IPS DF 6.9 (cell line): Measurements from ENCODE around the gene PCDHB11.
A peak's percentile ranks its signal among the peaks of the same experiment; 100 is the strongest.
"Not testable (repeated sequence)": the region's sequence is repeated elsewhere in the genome, so short reads cannot be mapped to it uniquely, and the experiment has no call there.

Source experiments
- DNase-seq: peaks from one replicate; pipeline ENCODE4 v3.0.0-alpha.2; 2013; ENCODE audit warnings: low read depth, low spot score
- H3K27ac ChIP-seq: one replicate; pipeline ENCODE4 v1.5.1; 2013; ENCODE audit warnings: low read length, control low read depth
- H3K27me3 ChIP-seq: 2 replicates; pipeline ENCODE4 v1.6.1; 2013; ENCODE audit warnings: mild to moderate bottlenecking, low read length; ENCODE audit not compliant: control insufficient read depth, insufficient read depth
- H3K36me3 ChIP-seq: 2 replicates; pipeline ENCODE4 v1.6.1; 2013; ENCODE audit warnings: low read length; ENCODE audit not compliant: control insufficient read depth, insufficient read depth
- H3K4me1 ChIP-seq: 2 replicates; pipeline ENCODE4 v1.6.1; 2013; ENCODE audit warnings: low read length; ENCODE audit not compliant: control insufficient read depth, insufficient read depth
- H3K4me3 ChIP-seq: 2 replicates; pipeline ENCODE4 v1.5.1; 2013; ENCODE audit warnings: mild to moderate bottlenecking, low read length
- H3K9me3 ChIP-seq: 2 replicates; pipeline ENCODE4 v1.6.1; 2013; ENCODE audit warnings: low read length, inconsistent platforms; ENCODE audit not compliant: control insufficient read depth, insufficient read depth
- WGBS: extraction: QIAGEN DNeasy Blood & Tissue Kit; methylation state at CpG from one replicate; pipeline ENCODE4 v1.1.7; 2013; ENCODE audit warnings: mixed read lengths, missing lambda C conversion rate; ENCODE audit not compliant: insufficient read length, insufficient coverage; 5-methylcytosine and 5-hydroxymethylcytosine counted together

The PCDHB11 gene

DNA sequence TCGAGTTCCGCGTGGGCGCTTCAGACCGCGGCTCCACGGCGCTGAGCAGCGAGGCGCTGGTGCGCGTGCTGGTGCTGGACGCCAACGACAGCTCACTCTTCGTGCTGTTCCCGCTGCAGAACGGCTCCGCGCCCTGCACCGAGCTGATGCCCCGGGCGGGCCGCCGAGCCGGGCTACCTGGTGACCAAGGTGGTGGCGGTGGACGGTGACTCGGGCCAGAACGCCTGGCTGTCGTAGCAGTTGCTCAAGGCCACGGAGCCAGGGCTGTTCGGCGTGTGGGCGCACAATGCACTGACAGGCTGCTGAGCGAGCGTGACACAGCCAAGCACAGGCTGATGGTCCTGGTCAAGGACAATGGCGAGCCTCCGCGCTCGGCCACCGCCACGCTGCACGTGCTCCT lies 42.1 kb downstream of the PCDHB11 start:
- DNase-seq, result no peak
- Histone ChIP-seq H3K27ac (no peak overlapping the region), H3K4me1 (no peaks in the 10 kb centered on the region), H3K9me3 (no peaks in the 10 kb centered on the region), H3K36me3 (no peaks in the 10 kb centered on the region), H3K4me3 (no peak overlapping the region), H3K27me3 (no peaks in the 10 kb centered on the region; the same call in 1 of the 2 replicates)
- no CpG with 5 or more reads among the region's 43 CpGs for WGBS

DNA sequence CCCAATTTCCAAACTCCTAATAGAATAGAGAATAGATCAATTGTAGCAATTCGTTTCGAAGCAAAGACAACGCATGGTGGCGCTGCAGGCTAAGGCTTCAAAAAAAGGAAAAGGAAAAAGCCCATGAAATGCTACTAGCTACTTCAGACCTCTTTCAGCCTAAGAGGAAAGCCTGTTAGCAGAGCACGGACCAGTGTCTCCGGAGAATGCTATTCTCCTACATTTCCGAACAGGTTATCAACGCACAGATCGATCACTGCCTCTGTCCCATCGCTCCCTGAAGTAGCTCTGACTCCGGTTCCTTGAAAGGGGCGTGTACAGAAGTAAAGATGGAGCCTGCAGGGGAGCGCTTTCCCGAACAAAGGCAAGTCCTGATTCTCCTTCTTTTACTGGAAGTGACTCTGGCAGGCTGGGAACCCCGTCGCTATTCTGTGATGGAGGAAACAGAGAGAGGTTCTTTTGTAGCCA lies 45.9 kb downstream of the PCDHB11 start, which contains the start of gene PCDHB15:
PCDHB15 (plus strand) TSS at position 146 of the 468 bp plus-strand sequence; CDS start at position 330, 184 bp downstream.
- no peaks in the 10 kb centered on the region for H3K9me3 ChIP-seq
- H3K36me3 ChIP-seq, result 0 out of 2 replicates have a peak, but pooled peaks cover 3% of the 10 kb centered on the region
- no peaks in the 10 kb centered on the region for H3K4me1 ChIP-seq
- no peak for DNase-seq
- peak within 1 kb of the TSS; percentile 52; the same call in 1 of the 2 replicates for H3K4me3 ChIP-seq
- H3K27me3 ChIP-seq, result no peaks in the 10 kb centered on the region
- WGBS, result no CpG with 5 or more reads among the region's 16 CpGs
- no peak within 1 kb of the TSS for H3K27ac ChIP-seq

DNA sequence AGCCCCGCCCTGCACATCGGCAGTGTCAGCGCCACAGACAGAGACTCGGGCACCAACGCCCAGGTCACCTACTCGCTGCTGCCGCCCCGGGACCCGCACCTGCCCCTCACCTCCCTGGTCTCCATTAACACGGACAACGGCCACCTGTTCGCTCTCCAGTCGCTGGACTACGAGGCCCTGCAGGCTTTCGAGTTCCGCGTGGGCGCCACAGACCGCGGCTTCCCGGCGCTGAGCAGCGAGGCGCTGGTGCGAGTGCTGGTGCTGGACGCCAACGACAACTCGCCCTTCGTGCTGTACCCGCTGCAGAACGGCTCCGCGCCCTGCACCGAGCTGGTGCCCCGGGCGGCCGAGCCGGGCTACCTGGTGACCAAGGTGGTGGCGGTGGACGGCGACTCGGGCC lies 47.5 kb downstream of the PCDHB11 start:
- DNase-seq, H3K4me1 ChIP-seq, H3K9me3 ChIP-seq, H3K4me3 ChIP-seq, H3K27me3 ChIP-seq, H3K27ac ChIP-seq, H3K36me3 ChIP-seq: not testable (repeated sequence)
- whole genome bisulfite sequencing, result no CpG with 5 or more reads among the region's 42 CpGs

DNA sequence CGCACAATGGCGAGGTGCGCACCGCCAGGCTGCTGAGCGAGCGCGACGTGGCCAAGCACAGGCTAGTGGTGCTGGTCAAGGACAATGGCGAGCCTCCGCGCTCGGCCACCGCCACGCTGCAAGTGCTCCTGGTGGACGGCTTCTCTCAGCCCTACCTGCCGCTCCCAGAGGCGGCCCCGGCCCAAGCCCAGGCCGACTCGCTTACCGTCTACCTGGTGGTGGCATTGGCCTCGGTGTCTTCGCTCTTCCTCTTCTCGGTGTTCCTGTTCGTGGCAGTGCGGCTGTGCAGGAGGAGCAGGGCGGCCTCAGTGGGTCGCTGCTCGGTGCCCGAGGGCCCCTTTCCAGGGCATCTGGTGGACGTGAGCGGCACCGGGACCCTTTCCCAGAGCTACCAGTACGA lies 48.0 kb downstream of the PCDHB11 start:
- DNase-seq, H3K4me3 ChIP-seq, H3K36me3 ChIP-seq, H3K27ac ChIP-seq, H3K4me1 ChIP-seq, H3K9me3 ChIP-seq, H3K27me3 ChIP-seq: not testable (repeated sequence)
- WGBS, result no CpG with 5 or more reads among the region's 34 CpGs

DNA sequence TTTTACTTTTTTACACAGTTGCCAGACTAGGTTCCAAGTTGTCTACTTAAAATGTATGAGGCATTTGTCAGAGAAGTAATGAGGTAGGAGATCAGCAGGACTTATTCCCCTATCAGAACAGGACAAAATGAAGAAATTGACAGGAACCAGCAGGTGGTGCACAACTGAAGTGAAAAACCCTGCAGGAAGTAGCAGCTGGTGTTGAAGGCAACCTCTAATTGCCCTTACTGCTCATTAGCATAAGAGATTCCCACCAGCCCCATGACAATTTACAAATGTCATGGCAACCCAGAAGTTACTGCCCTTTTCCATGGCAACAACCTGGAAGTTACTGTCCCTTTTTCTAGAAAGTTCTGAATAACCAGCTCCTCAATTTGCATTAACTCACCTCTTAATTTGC lies 51.1 kb downstream of the PCDHB11 start:
- Histone ChIP-seq H3K36me3 (0 out of 2 replicates have a peak, but pooled peaks cover 3% of the 10 kb centered on the region), H3K27ac (no peak overlapping the region), H3K4me1 (no peaks in the 10 kb centered on the region), H3K4me3 (no peak overlapping the region), H3K27me3 (no peaks in the 10 kb centered on the region), H3K9me3 (no peaks in the 10 kb centered on the region; the same call in 1 of the 2 replicates)
- no peak for DNase-seq
